Stimulated activated CD8-positive, alpha-beta memory T cell treated with anti-CD3 and anti-CD28 coated beads, Interleukin-7, amount 100 ng/mL, for 24 hours (primary cell): ENCODE data around the gene PPP2R5E.

Experiments
- DNase-seq: peaks from one replicate; pipeline ENCODE4 v3.0.0-alpha.2; 2020; ENCODE audit warnings: low read depth

Gene PPP2R5E

GRCh38 chr14:63432228-63432627 lies 110.9 kb downstream of the PPP2R5E start:
- no peak for DNase-seq

- DNase-seq = no peak
Measured at GRCh38 chr14:63431466-63431865, 111.7 kb downstream of the PPP2R5E start.

GRCh38 chr14:63428486-63428885 lies 114.7 kb downstream of the PPP2R5E start:
- no peak for DNase-seq

- no peak for DNase-seq
Measured at GRCh38 chr14:63426838-63427352, 116.3 kb downstream of the PPP2R5E start.

- no peak for DNase-seq
Measured at GRCh38 chr14:63423889-63424288, 119.3 kb downstream of the PPP2R5E start.

GRCh38 chr14:63423381-63423780 lies 119.8 kb downstream of the PPP2R5E start:
- DNase-seq = no peak

GRCh38 chr14:63421919-63422318 lies 121.3 kb downstream of the PPP2R5E start:
- no peak for DNase-seq

GRCh38 chr14:63421226-63421625 lies 122.0 kb downstream of the PPP2R5E start:
- no peak for DNase-seq

- no peak for DNase-seq
Measured at GRCh38 chr14:63418020-63418419, 125.2 kb downstream of the PPP2R5E start.

- DNase-seq = no peak
Measured at GRCh38 chr14:63413009-63413408, 130.2 kb downstream of the PPP2R5E start.

- DNase-seq = no peak
Measured at GRCh38 chr14:63406333-63406732, 136.8 kb downstream of the PPP2R5E start.

- DNase-seq = no peak
Measured at GRCh38 chr14:63405715-63406114, 137.5 kb downstream of the PPP2R5E start.

- no peak for DNase-seq
Measured at GRCh38 chr14:63404906-63405305, 138.3 kb downstream of the PPP2R5E start.

GRCh38 chr14:63401646-63402045 lies 141.5 kb downstream of the PPP2R5E start:
- no peak for DNase-seq

- no peak for DNase-seq
Measured at GRCh38 chr14:63398952-63399351, 144.2 kb downstream of the PPP2R5E start.

GRCh38 chr14:63394841-63395240 lies 148.3 kb downstream of the PPP2R5E start:
- no peak for DNase-seq

GRCh38 chr14:63394432-63394831 lies 148.7 kb downstream of the PPP2R5E start:
- no peak for DNase-seq

GRCh38 chr14:63393012-63393411 lies 150.2 kb downstream of the PPP2R5E start:
- no peak for DNase-seq

GRCh38 chr14:63392236-63392635 lies 150.9 kb downstream of the PPP2R5E start:
- DNase-seq = no peak

- DNase-seq = peak; percentile 19
Measured at GRCh38 chr14:63388766-63389431, 154.3 kb downstream of the PPP2R5E start.

- no peak for DNase-seq
Measured at GRCh38 chr14:63387711-63388110, 155.5 kb downstream of the PPP2R5E start.

GRCh38 chr14:63383776-63384367 lies 159.3 kb downstream of the PPP2R5E start:
- DNase-seq = no peak

- no peak for DNase-seq
Measured at GRCh38 chr14:63378444-63378843, 164.7 kb downstream of the PPP2R5E start.

GRCh38 chr14:63375769-63376168 lies 167.4 kb downstream of the PPP2R5E start:
- DNase-seq = no peak
